GM18511 (cell line): Measurements from ENCODE around the gene EMX2.
"Not testable (repeated sequence)": the region's sequence is repeated elsewhere in the genome, so short reads cannot be mapped to it uniquely, and the experiment has no call there.

ENCODE experiments used
- ATAC-seq: cut with Tn5 transposase; IDR thresholded peaks from one replicate; pipeline ENCODE4 v1.9.1; 2021; ENCODE audit warnings: mild to moderate bottlenecking, moderate library complexity; ENCODE audit not compliant: unreplicated experiment

The EMX2 gene

GRCh38 chr10:117542706-117543224, at the start of gene EMX2:
Gene EMX2 (plus strand): TSS chr10:117542746. CDS start chr10:117543268, 522 bp downstream.
- ATAC-seq = no peak

GRCh38 chr10:117496031-117496430, 46.5 kb upstream of the EMX2 start:
- no peak for ATAC-seq

- ATAC-seq = peak; percentile 85
These were observed 45.9 kb upstream of the EMX2 start for GRCh38 chr10:117496616-117497028.

GRCh38 chr10:117497736-117498135, 44.8 kb upstream of the EMX2 start:
- ATAC-seq = no peak

- ATAC-seq = no peak
These were observed 43.1 kb upstream of the EMX2 start for GRCh38 chr10:117499248-117500105.

- no peak for ATAC-seq
These were observed 42.1 kb upstream of the EMX2 start for GRCh38 chr10:117500456-117500855.

- no peak for ATAC-seq
These were observed 41.0 kb upstream of the EMX2 start for GRCh38 chr10:117501460-117502035.

- peak; percentile 50 for ATAC-seq
These were observed 39.9 kb upstream of the EMX2 start for GRCh38 chr10:117502421-117503243.

GRCh38 chr10:117503244-117504205, 39.0 kb upstream of the EMX2 start:
- peak; percentile 91 for ATAC-seq

DNA sequence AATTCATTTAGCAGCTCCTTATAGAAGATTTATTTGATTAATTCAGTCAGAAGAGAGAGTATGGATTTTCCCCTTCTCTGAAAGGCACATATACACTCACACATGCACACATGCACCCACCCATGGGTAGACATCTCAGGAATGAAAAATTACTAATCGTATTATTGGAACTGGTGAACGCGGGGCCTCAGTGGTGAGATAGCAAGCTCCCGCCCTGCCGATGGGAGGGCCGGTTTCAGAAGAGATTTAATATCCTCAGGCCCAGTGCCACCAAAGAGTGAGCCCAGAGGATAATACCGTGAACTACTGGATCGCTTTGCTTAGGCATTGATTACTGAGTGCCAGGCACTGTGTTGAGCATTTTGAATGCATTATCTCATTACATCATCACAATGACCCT, 38.0 kb upstream of the EMX2 start:
- no peak for ATAC-seq

GRCh38 chr10:117507081-117507480, 35.5 kb upstream of the EMX2 start:
- ATAC-seq = not testable (repeated sequence)

DNA sequence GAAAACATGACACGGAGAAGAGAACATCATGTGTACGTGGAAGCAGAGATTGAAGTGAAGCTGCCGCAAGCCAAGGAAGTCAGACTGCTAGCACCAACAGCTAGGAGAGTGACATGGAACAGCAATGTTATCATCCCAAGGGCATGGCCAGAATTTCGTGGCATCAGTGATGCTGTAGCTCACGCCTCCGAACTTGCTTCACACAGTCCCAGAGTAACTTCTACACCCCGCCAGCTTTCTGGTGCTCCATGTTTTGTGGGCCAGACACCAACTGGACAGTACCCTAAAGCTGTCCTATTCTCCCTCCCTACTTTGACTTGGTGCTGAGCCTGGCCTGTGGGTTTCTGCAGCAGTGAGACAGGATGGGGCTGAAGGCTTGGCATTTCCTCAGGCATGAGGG, 33.0 kb upstream of the EMX2 start:
- ATAC-seq = no peak

DNA sequence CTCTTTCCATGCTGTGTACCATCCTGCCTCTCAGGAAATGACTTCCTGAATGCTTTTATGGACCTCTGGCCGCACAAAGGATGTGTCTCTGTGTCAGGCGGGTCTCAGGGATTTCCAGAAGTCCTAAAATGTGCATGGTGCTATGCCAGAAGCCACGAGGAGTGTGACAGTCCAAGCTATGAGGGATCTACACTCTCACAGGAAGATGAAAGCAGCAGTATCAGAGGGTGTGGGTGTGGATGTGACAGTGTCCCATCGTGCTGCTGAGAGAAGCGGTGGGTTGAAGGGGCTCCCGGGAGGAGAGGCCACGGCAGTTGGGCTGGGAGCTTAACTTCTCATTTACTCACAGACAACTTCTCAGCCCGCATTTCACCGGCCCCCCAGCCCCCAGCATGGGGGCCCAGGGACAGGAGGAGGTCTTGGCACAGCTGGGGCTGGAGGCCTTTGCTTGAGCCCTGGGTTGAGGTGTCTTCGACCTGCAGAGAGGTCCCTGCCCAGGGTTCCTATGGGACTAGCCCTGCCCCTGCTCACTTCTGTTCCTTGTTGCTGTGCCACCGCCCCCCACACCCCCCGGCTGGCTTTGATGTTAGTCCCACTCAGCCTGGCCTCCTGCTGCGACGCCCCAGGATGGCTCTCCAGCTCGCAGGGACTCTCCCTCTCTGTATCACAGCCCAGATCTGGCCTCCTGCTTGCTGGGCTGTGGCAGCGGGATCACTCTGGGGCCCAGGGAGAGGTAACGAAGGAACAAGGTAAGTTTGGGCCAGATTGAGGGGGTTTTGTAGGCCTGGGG, 30.8 kb upstream of the EMX2 start:
- no peak for ATAC-seq

DNA sequence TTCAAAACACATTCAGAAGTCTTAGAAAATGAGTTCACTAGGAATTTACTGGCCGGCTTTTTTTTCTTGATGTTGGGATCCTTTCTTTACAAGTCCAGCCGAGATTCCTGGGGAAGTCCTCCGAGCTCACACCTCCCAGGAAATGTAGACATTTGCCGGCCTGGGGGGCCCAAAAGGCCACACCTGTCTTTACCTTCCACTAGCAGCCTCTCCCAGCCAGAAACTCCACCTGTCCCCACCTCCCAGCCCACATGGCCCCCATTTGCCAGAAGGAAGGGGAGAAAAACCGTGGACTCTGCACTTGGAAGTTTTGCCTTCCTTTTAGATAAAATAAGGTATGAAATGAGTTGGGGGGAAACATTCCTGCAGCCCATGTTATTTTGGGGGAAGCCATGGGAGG, 27.6 kb upstream of the EMX2 start:
- no peak for ATAC-seq

DNA sequence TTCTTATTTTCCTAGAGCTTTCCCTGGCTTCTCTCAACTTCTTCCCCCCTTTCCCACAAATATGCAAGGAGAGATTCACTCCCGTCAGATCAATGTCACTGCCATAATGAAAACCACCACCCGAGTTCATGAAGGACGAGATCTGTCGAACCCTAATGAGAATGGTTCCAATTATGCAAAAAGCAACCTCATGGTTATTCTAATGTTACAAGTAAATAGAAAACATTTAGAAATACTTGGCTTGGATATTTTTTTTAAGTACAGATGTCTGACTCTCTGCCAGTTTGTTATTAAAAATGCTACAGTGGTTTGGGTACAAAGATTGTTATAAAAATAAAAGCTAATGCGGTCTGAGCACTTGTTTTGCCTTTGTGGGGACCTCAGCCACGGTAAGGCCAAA, 25.9 kb upstream of the EMX2 start:
- ATAC-seq = no peak

DNA sequence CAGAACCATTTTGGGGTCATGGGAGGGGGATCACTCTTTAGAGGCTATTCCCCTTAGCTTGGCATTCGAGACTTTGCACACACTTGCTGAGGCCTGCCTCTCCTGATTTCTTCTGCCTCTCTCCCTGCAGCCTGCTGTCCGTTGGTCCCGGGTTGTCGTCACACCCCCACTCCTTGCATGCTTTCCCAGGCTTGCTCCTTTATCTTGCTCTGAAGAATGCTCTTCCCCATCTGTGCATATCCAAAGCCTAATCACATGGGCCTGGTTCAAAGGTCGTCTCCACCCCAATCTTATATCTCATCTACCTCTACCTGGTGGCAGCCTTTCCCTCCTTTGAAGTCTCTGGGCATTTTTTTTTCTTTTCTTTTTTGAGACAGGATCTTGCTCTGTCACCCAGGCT, 24.3 kb upstream of the EMX2 start:
- ATAC-seq = no peak

DNA sequence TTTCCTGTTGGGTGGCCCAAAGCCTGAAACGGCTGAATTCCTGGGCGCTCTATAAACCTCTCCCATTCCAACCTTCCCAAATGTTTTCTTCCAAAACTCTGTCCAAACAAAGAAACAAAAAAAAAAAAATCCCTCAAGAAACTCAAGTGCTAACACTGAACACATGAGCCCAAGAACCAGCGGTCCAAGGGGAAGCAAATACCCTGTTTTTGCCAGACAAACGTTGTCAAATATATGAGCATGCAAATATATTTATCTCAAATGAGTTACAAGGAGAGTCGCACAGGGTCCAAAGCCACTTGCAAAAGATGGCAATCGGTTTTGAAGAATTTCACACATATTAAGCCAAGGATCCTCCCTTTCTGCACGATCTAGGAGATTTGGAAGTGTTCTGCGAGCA, 23.3 kb upstream of the EMX2 start:
- no peak for ATAC-seq

GRCh38 chr10:117519879-117520278, 22.7 kb upstream of the EMX2 start:
- ATAC-seq = no peak

GRCh38 chr10:117530791-117531190, 11.8 kb upstream of the EMX2 start:
- ATAC-seq = no peak
